Loucy (cell line): ENCODE measurements around the gene PA2G4.
"Not testable (repeated sequence)": the region's sequence is repeated elsewhere in the genome, so short reads cannot be mapped to it uniquely, and the experiment has no call there.

Experiments
- H2AFZ ChIP-seq: fragments of 200-600 bp; sonication (generic); 2 replicates; pipeline ENCODE4 v1.6.0; 2016; ENCODE audit warnings: antibody characterized with exemption, mild to moderate bottlenecking, low read length, moderate library complexity
- H3F3A ChIP-seq: fragments of 200-600 bp; 2 replicates; pipeline ENCODE4 v1.6.0; 2016; ENCODE audit warnings: antibody characterized with exemption, low read depth, mild to moderate bottlenecking
- H3K27me3 ChIP-seq: fragments of 200-600 bp; sonication (generic); 2 replicates; pipeline ENCODE4 v1.6.1; 2014; ENCODE audit warnings: low read length, mild to moderate bottlenecking; ENCODE audit not compliant: insufficient read depth, poor library complexity, severe bottlenecking
- H3K36me3 ChIP-seq: fragments of 200-600 bp; sonication (generic); 2 replicates; pipeline ENCODE4 v1.6.1; 2016; ENCODE audit warnings: low read length; ENCODE audit not compliant: insufficient read depth
- H3K4me1 ChIP-seq: fragments of 200-600 bp; sonication (generic); 2 replicates; pipeline ENCODE4 v1.5.1; 2014; ENCODE audit warnings: low read length, mild to moderate bottlenecking; ENCODE audit not compliant: insufficient read depth, poor library complexity, severe bottlenecking
- H3K4me2 ChIP-seq: fragments of 200-600 bp; sonication (generic); 2 replicates; pipeline ENCODE4 v1.6.0; 2014; ENCODE audit warnings: antibody characterized with exemption, low read length, low read depth, mild to moderate bottlenecking; ENCODE audit not compliant: poor library complexity, severe bottlenecking
- H3K4me3 ChIP-seq: fragments of 200-600 bp; sonication (generic); 2 replicates; pipeline ENCODE4 v1.5.1; 2014; ENCODE audit warnings: low read length, mild to moderate bottlenecking, mixed read lengths; ENCODE audit not compliant: poor library complexity, severe bottlenecking
- H3K79me2 ChIP-seq: fragments of 200-600 bp; sonication (generic); 2 replicates; pipeline ENCODE4 v1.6.1; 2014; ENCODE audit warnings: low read length; ENCODE audit not compliant: insufficient read depth
- H3K9ac ChIP-seq: fragments of 200-600 bp; sonication (generic); 2 replicates; pipeline ENCODE4 v1.6.0; 2014; ENCODE audit warnings: mild to moderate bottlenecking, low read depth, low read length, moderate library complexity; ENCODE audit not compliant: poor library complexity, severe bottlenecking
- H3K9me2 ChIP-seq: fragments of 200-600 bp; sonication (generic); replicated peaks from 2 replicates; pipeline ENCODE4 v1.6.1; 2016; ENCODE audit warnings: low read depth, low read length, mixed read lengths
- H3K9me3 ChIP-seq: fragments of 200-600 bp; sonication (generic); 2 replicates; pipeline ENCODE4 v1.6.1; 2014; ENCODE audit warnings: mild to moderate bottlenecking, antibody characterized with exemption, low read length, low read depth; ENCODE audit not compliant: insufficient read depth
- H4K20me1 ChIP-seq: fragments of 200-600 bp; sonication (generic); 2 replicates; pipeline ENCODE4 v1.6.0; 2014; ENCODE audit warnings: antibody characterized with exemption, low read length, mild to moderate bottlenecking; ENCODE audit not compliant: insufficient read depth, poor library complexity, severe bottlenecking
- CTCF ChIP-seq: fragments of 200-600 bp; sonication (generic); conservative IDR thresholded peaks from 2 replicates; pipeline ENCODE4 v1.5.1; 2014; ENCODE audit warnings: mild to moderate bottlenecking, antibody characterized with exemption, low read length
- EZH2phosphoT487 ChIP-seq: fragments of 200-600 bp; IDR thresholded peaks from 2 replicates; pipeline ENCODE4 v1.6.1; 2018; ENCODE audit warnings: antibody characterized with exemption, mild to moderate bottlenecking, moderate library complexity, borderline replicate concordance

PA2G4 gene

DNA sequence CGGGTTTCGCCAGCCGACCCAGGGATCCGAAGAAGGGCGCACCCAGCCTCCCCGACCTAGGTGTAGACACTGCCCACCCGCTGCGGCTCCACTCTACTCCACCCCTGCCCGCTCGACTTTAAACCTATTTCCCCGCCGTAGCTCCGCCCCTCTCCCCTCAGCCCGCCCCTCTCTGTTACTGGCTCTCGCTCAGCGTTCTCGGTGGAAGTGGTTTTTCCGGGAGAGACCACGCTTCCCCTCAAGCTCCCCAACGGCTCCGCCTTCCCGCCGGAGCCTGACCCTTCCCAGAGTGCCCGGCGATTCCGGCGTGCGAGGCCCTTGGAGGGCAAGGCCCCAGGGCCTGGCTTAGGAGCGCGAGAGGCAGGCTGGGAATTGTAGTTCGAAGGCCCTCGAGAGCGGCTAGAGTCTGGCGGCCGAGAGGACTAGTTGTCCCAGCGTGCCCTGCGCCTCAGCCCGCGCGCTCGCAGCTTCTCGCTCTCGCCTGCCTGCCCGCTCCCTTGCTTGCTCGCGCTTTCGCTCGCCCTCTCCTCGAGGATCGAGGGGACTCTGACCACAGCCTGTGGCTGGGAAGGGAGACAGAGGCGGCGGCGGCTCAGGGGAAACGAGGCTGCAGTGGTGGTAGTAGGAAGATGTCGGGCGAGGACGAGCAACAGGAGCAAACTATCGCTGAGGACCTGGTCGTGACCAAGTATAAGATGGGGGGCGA, at the start of gene PA2G4:
PA2G4 (plus strand) TSS at position 451 of the 706 bp plus-strand sequence; CDS start at position 630, 179 bp downstream.
- TF ChIP-seq CTCF (no peak), EZH2phosphoT487 (no peak)
- H4K20me1 ChIP-seq, result peaks cover 38% of the 10 kb centered on the region
- peak within 1 kb of the TSS; percentile 99 for H3K4me2 ChIP-seq
- no peaks in the 10 kb centered on the region; the same call in 1 of the 2 replicates for H3F3A ChIP-seq
- peaks cover 24% of the 10 kb centered on the region; the same call in 1 of the 2 replicates for H3K36me3 ChIP-seq
- no peaks in the 10 kb centered on the region for H3K9me2 ChIP-seq
- peaks cover 45% of the 10 kb centered on the region for H3K79me2 ChIP-seq
- peaks cover 36% of the 10 kb centered on the region for H3K4me1 ChIP-seq
- H2AFZ ChIP-seq, result peak within 1 kb of the TSS; percentile 68
- peaks cover 5% of the 10 kb centered on the region for H3K27me3 ChIP-seq
- H3K9ac ChIP-seq, result peak within 1 kb of the TSS; percentile 97
- no peaks in the 10 kb centered on the region for H3K9me3 ChIP-seq
- peak within 1 kb of the TSS; percentile 86 for H3K4me3 ChIP-seq

DNA sequence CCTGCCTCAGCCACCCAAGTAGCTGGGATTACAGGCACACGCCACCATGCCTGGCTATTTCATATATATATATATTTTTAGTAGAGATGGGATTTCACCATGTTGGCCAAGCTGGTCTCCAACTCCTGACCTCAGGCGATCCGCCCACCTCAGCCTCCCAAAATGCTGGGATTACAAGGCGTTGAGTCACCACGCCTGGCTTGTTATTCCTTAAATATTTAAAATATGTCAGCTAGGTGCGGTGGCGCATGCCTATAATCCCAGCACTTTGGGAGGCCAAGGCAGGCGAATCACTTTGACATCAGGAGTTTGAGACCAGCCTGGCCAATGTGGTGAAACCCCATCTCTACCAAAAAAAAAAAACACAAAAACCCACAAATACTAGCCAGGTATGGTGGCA, 44.4 kb upstream of the PA2G4 start:
- H3K4me1 ChIP-seq, H3K27me3 ChIP-seq, H3K9me3 ChIP-seq, H4K20me1 ChIP-seq, H3K9me2 ChIP-seq, H3K36me3 ChIP-seq, H2AFZ ChIP-seq, H3K4me2 ChIP-seq, H3K9ac ChIP-seq, H3K4me3 ChIP-seq, H3K79me2 ChIP-seq, H3F3A ChIP-seq: not testable (repeated sequence)

DNA sequence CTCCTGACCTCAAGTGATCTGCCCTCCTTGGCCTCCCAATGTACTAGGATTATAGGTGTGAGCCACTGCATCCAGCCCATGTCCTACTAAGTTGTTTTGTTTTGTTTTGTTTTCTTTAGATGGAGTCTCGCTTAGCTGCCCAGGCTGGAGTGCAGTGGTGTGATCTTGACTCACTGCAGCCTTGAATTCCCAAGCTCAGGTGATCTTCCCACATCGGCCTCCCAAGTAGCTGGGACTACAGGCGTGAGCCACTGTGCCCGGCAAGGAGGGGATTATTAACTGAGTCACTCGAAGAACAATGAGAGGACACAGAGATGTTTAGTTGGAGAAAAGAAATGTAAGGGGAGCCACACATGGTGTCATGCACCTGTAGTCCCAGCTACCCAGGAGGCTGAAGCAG, 42.4 kb upstream of the PA2G4 start:
- H3K4me3 ChIP-seq, result no peak overlapping the region
- H3K9ac ChIP-seq, result no peak overlapping the region
- no peaks in the 10 kb centered on the region for H3K27me3 ChIP-seq
- no peaks in the 10 kb centered on the region for H3K9me2 ChIP-seq
- H3K9me3 ChIP-seq, result no peaks in the 10 kb centered on the region
- H4K20me1 ChIP-seq, result no peaks in the 10 kb centered on the region
- H2AFZ ChIP-seq, result no peak overlapping the region
- H3K4me1 ChIP-seq, result no peaks in the 10 kb centered on the region
- H3K36me3 ChIP-seq, result no peaks in the 10 kb centered on the region
- H3K79me2 ChIP-seq, result no peaks in the 10 kb centered on the region
- TF ChIP-seq CTCF (no peak), EZH2phosphoT487 (no peak)
- H3F3A ChIP-seq, result no peaks in the 10 kb centered on the region
- H3K4me2 ChIP-seq, result no peak overlapping the region

DNA sequence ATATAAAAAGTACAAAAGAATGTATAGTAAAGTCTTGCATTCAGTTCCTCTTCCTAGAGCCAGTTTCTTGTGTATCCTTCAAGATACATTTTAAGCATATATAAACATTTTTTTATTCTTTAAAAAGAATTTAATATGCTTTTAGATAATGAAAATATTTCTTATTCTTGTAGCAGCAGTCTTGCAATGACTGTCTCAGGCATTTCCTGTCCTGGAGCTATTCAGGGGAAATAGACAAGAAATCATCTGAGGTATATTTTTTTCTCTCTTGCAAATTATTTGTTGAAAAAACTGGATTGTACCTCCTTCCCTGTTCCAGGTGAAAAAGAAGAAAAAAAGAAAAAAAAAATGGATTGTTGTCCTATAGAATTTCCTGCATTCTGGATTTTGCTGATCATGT, 41.4 kb upstream of the PA2G4 start:
- H3K4me2 ChIP-seq, result no peak overlapping the region
- H4K20me1 ChIP-seq, result no peaks in the 10 kb centered on the region
- H3K4me3 ChIP-seq, result no peak overlapping the region
- no peaks in the 10 kb centered on the region for H3K36me3 ChIP-seq
- H3K9me3 ChIP-seq, result no peaks in the 10 kb centered on the region
- no peaks in the 10 kb centered on the region for H3K79me2 ChIP-seq
- no peak overlapping the region for H2AFZ ChIP-seq
- no peak overlapping the region for H3K9ac ChIP-seq
- H3K9me2 ChIP-seq, result no peaks in the 10 kb centered on the region
- no peaks in the 10 kb centered on the region for H3F3A ChIP-seq
- no peaks in the 10 kb centered on the region for H3K4me1 ChIP-seq
- H3K27me3 ChIP-seq, result no peaks in the 10 kb centered on the region
- TF ChIP-seq EZH2phosphoT487 (no peak), CTCF (no peak)
